Measurements from ENCODE around the gene MIA. TPM values are rescaled to one million over a fixed set of nuclear protein-coding genes. Genes with fewer than 3 reads are reported as not detected.

MIA gene
- total and polyA plus RNA-seq, 10 donors: 1.5 to 14.2 (median 5.7) TPM; not detected in 6

DNA sequence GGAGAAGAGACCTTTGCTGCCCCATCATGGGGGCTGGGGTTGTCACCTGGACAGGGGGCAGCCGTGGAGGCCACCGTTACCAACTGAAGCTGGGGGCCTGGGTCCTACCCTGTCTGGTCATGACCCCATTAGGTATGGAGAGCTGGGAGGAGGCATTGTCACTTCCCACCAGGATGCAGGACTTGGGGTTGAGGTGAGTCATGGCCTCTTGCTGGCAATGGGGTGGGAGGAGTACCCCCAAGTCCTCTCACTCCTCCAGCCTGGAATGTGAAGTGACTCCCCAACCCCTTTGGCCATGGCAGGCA, 32.7 kb downstream of the MIA start:
- H3K4me1 ChIP-seq: peaks cover 81 to 100% (median 94%) of the 10 kb centered on the region in 6 donors
- no peaks in the 10 kb centered on the region for H3K9me3 ChIP-seq
- WGBS, 5 donors: 71 to 77% (median 72%) methylated on average over 2 of the region's 2 CpGs; no CpG with 5 or more reads in 1 of the 5 donors
- H3K27me3 ChIP-seq (replicated peaks in 1 of 7): no peaks in the 10 kb centered on the region
- TF ChIP-seq POLR2A (IDR thresholded peaks at IDR 0.05): no peak
- TF ChIP-seq, protein P1, sequence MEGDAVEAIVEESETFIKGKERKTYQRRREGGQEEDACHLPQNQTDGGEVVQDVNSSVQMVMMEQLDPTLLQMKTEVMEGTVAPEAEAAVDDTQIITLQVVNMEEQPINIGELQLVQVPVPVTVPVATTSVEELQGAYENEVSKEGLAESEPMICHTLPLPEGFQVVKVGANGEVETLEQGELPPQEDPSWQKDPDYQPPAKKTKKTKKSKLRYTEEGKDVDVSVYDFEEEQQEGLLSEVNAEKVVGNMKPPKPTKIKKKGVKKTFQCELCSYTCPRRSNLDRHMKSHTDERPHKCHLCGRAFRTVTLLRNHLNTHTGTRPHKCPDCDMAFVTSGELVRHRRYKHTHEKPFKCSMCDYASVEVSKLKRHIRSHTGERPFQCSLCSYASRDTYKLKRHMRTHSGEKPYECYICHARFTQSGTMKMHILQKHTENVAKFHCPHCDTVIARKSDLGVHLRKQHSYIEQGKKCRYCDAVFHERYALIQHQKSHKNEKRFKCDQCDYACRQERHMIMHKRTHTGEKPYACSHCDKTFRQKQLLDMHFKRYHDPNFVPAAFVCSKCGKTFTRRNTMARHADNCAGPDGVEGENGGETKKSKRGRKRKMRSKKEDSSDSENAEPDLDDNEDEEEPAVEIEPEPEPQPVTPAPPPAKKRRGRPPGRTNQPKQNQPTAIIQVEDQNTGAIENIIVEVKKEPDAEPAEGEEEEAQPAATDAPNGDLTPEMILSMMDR (IDR thresholded peaks at IDR 0.05 in 8 of 11, conservative IDR thresholded peaks at IDR 0.05 in 3 of 11): no peak
- peak in 2 of 3 donors; percentile 16 to 21 for TF ChIP-seq POLR2AphosphoS5 (IDR thresholded peaks at IDR 0.05)
- peak overlapping the region in 1 of 8 donors; percentile 11 for H3K4me3 ChIP-seq
- peaks cover 0 to 70% (median 34%) of the 10 kb centered on the region in 6 donors for H3K36me3 ChIP-seq
- peak; percentile 76 for DNase-seq
- peak overlapping the region in 6 of 8 donors; percentile 35 to 99 (median 97) for H3K27ac ChIP-seq
- intact Hi-C loops (cut with DNase I; ENCODE audit: low total_unique reads): loop anchor here (10.0 kb wide), 1 partner anchor 53 kb away; the partner anchor contains the start of genes ACTMAP and SNRPA

DNA sequence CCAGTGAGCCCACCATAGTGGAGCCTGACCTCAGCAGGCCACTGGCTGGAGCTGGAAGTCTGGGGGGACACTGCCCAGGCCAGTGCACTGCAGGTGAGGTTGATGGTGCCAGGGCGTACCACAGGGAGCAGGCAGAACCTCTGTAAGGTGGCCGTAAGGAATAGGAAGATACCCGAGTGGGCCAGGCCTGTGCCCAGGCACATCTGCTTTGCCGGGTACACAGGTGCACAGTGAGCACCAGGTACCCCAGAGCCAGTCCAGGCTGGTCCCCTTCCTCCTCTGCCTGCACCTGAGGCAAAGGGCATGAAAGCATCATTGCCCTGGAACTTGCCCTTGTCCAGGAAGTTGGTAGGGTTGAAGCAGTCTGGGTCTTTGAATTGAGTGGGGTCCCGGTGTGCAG, 33.2 kb downstream of the MIA start:
- WGBS, 5 donors: 83 to 91% (median 87%) methylated on average over 5 of the region's 5 CpGs
- intact Hi-C loops (cut with DNase I; ENCODE audit: low total_unique reads): loop anchor here (10.0 kb wide), 1 partner anchor 54 kb away; the partner anchor contains the start of genes ACTMAP and SNRPA
- Histone ChIP-seq H3K27ac (peak overlapping the region in 7 of 8 donors; percentile 35 to 99 (median 96)), H3K9me3 (no peaks in the 10 kb centered on the region), H3K36me3 (peaks cover 0 to 65% (median 34%) of the 10 kb centered on the region in 6 donors), H3K4me1 (peaks cover 76 to 98% (median 91%) of the 10 kb centered on the region in 6 donors), H3K4me3 (peak overlapping the region in 1 of 8 donors; percentile 11), H3K27me3 (replicated peaks in 1 of 7) (no peaks in the 10 kb centered on the region)
- DNase-seq: peak; percentile 77
- TF ChIP-seq POLR2AphosphoS5 (IDR thresholded peaks at IDR 0.05) (peak in 2 of 3 donors; percentile 50 to 72), POLR2A (IDR thresholded peaks at IDR 0.05) (no peak)

DNA sequence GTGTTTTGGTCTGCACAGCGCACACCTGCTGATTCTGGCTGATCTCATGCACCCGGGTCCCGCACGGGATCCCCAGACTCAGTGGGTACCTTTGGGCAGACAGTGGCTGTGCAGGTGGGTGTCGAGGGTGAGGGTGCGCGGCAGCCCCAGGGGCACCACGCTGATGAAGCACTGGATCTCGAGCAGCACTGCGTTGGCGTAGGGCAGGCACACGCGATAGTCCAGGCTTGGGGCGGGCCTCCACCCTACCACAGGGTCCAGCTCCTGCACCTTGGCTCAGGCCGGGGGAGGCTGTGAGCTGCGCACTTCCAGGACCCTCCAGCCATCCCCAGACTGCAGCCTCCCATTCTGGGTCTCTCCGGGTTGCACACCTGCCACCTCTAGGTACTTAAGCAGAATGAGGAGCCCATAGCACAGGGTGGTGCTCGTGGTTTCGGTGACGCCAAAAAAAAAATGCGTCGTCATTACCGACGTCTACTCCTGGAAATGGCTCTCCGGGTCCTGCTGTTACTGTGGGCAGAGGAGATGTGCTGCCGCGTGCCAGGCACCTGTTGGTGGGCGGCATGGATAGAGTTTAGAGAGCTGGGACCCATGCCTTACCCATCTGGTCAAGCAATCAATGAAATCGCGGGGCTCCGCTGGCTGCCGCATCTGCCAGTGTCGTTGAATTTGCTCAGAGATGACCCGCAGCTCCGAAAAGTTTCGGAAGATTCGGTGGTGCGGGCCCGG, 34.2 kb downstream of the MIA start:
- 77 to 90% (median 88%) methylated on average over 29 to 39 of the region's 39 CpGs for WGBS, 5 donors

DNA sequence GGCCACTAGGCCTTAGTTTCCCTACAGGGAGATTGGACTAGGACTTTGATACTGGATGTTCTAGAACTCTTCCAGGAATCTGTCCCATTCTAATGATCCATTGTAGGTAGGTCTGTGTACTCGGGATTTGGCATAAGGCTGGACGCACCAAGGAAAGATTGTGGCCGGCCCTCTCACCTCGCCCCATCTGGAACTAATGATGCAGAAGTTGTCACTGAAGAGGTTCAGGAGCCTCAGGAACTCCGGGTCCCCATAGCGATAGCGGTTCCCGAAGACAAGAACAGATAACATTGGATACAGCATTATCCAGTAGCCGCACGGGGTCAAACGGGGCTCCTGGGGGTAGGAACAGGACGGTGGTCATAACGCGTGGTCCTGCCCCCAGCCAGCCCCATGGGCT, 34.8 kb downstream of the MIA start:
- Histone ChIP-seq H3K4me3 (peak overlapping the region in 7 of 8 donors; percentile 37 to 73 (median 48)), H3K36me3 (peaks cover 0 to 50% (median 29%) of the 10 kb centered on the region in 6 donors), H3K9me3 (no peaks in the 10 kb centered on the region), H3K27ac (peak overlapping the region; percentile 14 to 98 (median 82)), H3K27me3 (replicated peaks in 1 of 7) (no peaks in the 10 kb centered on the region), H3K4me1 (peaks cover 59 to 89% (median 74%) of the 10 kb centered on the region in 6 donors)
- no peak for TF ChIP-seq POLR2AphosphoS5 (IDR thresholded peaks at IDR 0.05)
- TF ChIP-seq, protein P1 (IDR thresholded peaks at IDR 0.05 in 8 of 11, conservative IDR thresholded peaks at IDR 0.05 in 3 of 11): no peak
- no peak for TF ChIP-seq POLR2A (IDR thresholded peaks at IDR 0.05)
- WGBS, 5 donors: 66 to 81% (median 69%) methylated on average over 11 to 14 of the region's 14 CpGs
- intact Hi-C loops (cut with DNase I; ENCODE audit: low total_unique reads): no loop called here
- peak; percentile 65 for DNase-seq

More for the DNA sequence above, 34.2 kb downstream of the MIA start:
- H3K36me3 ChIP-seq: peaks cover 0 to 56% (median 33%) of the 10 kb centered on the region in 6 donors
- H3K27me3 ChIP-seq (replicated peaks in 1 of 7): no peaks in the 10 kb centered on the region
- TF ChIP-seq POLR2AphosphoS5 (IDR thresholded peaks at IDR 0.05): peak; percentile 46 to 84 (median 68)
- TF ChIP-seq POLR2A (IDR thresholded peaks at IDR 0.05): no peak
- TF ChIP-seq, protein P1 (IDR thresholded peaks at IDR 0.05 in 8 of 11, conservative IDR thresholded peaks at IDR 0.05 in 3 of 11): no peak
- peaks cover 66 to 95% (median 80%) of the 10 kb centered on the region in 6 donors for H3K4me1 ChIP-seq
- peak overlapping the region in 6 of 8 donors; percentile 14 to 98 (median 90) for H3K27ac ChIP-seq
- H3K9me3 ChIP-seq: no peaks in the 10 kb centered on the region
- intact Hi-C loops (cut with DNase I; ENCODE audit: low total_unique reads): loop anchor here (10.0 kb wide), 1 partner anchor 55 kb away; the partner anchor contains the start of genes ACTMAP and SNRPA
- peak; percentile 81 for DNase-seq
- peak overlapping the region in 6 of 8 donors; percentile 22 to 73 (median 48) for H3K4me3 ChIP-seq
